ENCODE data around the gene AQP12A.
"Not testable (repeated sequence)": the region's sequence is repeated elsewhere in the genome, so short reads cannot be mapped to it uniquely, and the experiment has no call there.

DNA sequence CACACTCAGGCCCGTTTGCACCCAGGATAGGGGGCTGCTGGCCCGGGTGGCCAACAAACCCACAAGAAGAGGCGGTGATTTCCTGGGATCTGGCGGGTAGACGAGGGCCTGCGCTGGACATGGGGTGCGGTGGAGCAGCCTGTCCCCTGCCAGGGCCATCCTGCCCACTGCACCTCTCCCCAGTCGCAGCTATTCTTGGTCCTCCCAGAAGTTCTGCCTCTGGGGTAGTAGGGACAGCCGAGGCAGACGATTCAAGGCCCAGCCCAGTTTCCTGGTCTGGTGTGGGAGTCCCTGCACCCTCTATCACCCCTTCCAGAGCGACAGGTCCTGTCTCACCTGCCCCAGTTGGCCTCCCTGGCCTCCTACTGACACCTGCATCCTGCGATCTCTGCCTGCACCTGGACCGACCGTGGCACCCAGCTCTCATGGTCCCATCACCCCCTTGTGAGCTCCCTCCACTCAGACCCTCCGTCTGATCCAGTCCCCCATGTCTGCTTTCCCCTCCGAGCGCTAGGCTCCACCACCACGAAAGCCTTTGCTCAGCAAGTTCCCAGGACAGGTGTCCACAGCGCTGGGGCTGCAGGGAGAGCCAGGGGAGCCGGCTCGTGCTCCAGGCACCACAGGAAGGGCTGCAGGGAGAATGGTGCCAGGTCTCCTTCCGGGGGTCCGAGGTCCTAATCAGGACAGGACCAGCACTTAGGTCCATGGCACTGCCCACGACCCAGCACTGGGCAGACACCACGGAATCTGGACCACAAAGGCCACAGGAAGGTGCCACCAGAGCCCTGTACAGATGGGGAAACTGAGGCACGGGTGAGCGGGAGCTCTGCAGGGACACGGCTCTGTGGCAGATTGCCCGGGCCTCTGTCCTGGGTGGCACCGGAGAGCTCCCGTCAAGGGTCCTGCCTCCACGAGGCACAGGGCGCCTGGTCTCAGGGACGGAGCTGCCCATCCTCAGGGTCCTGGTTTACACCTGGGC lies 1.2 kb downstream of the AQP12A start:
- TF ChIP-seq, protein P1, sequence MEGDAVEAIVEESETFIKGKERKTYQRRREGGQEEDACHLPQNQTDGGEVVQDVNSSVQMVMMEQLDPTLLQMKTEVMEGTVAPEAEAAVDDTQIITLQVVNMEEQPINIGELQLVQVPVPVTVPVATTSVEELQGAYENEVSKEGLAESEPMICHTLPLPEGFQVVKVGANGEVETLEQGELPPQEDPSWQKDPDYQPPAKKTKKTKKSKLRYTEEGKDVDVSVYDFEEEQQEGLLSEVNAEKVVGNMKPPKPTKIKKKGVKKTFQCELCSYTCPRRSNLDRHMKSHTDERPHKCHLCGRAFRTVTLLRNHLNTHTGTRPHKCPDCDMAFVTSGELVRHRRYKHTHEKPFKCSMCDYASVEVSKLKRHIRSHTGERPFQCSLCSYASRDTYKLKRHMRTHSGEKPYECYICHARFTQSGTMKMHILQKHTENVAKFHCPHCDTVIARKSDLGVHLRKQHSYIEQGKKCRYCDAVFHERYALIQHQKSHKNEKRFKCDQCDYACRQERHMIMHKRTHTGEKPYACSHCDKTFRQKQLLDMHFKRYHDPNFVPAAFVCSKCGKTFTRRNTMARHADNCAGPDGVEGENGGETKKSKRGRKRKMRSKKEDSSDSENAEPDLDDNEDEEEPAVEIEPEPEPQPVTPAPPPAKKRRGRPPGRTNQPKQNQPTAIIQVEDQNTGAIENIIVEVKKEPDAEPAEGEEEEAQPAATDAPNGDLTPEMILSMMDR (conservative IDR thresholded peaks at IDR 0.05; ENCODE audit: low read depth in 2 of 2) = not testable (repeated sequence)
- TF ChIP-seq EZH2 (IDR thresholded peaks at IDR 0.05; ENCODE audit: low read depth, unreplicated experiment); EZH2phosphoT487 (IDR thresholded peaks at IDR 0.05; ENCODE audit: unreplicated experiment): not testable (repeated sequence)
- TF ChIP-seq, protein P2, sequence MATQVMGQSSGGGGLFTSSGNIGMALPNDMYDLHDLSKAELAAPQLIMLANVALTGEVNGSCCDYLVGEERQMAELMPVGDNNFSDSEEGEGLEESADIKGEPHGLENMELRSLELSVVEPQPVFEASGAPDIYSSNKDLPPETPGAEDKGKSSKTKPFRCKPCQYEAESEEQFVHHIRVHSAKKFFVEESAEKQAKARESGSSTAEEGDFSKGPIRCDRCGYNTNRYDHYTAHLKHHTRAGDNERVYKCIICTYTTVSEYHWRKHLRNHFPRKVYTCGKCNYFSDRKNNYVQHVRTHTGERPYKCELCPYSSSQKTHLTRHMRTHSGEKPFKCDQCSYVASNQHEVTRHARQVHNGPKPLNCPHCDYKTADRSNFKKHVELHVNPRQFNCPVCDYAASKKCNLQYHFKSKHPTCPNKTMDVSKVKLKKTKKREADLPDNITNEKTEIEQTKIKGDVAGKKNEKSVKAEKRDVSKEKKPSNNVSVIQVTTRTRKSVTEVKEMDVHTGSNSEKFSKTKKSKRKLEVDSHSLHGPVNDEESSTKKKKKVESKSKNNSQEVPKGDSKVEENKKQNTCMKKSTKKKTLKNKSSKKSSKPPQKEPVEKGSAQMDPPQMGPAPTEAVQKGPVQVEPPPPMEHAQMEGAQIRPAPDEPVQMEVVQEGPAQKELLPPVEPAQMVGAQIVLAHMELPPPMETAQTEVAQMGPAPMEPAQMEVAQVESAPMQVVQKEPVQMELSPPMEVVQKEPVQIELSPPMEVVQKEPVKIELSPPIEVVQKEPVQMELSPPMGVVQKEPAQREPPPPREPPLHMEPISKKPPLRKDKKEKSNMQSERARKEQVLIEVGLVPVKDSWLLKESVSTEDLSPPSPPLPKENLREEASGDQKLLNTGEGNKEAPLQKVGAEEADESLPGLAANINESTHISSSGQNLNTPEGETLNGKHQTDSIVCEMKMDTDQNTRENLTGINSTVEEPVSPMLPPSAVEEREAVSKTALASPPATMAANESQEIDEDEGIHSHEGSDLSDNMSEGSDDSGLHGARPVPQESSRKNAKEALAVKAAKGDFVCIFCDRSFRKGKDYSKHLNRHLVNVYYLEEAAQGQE (IDR thresholded peaks at IDR 0.05; ENCODE audit: unreplicated experiment) = not testable (repeated sequence)
